Thyroid gland (tissue), 4 donors: ENCODE measurements around the gene SRGAP1.

Experiments
- POLR2A ChIP-seq, 2 donors: fragments of 450-650 bp; IDR thresholded peaks; one replicate each; pipeline ENCODE4 v1.6.1; 2017; ENCODE audit warnings: antibody characterized with exemption in 2 of 2, mild to moderate bottlenecking in 2 of 2, moderate library complexity in 1 of 2
- TF ChIP-seq, protein P1 (sequence below), 6 experiments: fragments of 200-600 bp in 3 of 6; fragments of 450-650 bp in 3 of 6; sonication (generic) in 3 of 6; IDR thresholded peaks; one replicate each; pipeline ENCODE4 v1.5.1; 2016 to 2019; ENCODE audit warnings: antibody characterized with exemption in 6 of 6, mild to moderate bottlenecking in 2 of 6, inconsistent platforms in 1 of 6, moderate library complexity in 1 of 6

DNA sequence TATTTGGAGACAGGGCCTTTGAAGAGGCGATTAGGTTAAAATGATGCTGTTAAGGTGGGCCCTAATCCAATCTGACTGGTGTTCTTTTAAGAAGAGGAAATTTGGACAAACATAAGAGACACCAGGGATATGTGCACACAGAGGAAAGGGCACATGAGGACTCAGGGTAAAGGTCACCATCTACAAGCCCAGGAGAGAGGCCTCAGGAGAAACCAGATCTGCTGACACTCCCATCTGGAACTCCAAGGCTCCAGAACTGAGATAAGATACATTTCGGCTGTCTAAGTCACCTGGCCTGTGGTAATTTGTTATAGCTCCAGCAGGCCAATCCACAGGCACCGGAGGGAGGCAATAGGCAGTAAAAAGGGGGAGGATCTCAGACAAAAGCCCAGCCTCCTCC is 329.0 kb downstream of the SRGAP1 start:
- TF ChIP-seq, protein P1, sequence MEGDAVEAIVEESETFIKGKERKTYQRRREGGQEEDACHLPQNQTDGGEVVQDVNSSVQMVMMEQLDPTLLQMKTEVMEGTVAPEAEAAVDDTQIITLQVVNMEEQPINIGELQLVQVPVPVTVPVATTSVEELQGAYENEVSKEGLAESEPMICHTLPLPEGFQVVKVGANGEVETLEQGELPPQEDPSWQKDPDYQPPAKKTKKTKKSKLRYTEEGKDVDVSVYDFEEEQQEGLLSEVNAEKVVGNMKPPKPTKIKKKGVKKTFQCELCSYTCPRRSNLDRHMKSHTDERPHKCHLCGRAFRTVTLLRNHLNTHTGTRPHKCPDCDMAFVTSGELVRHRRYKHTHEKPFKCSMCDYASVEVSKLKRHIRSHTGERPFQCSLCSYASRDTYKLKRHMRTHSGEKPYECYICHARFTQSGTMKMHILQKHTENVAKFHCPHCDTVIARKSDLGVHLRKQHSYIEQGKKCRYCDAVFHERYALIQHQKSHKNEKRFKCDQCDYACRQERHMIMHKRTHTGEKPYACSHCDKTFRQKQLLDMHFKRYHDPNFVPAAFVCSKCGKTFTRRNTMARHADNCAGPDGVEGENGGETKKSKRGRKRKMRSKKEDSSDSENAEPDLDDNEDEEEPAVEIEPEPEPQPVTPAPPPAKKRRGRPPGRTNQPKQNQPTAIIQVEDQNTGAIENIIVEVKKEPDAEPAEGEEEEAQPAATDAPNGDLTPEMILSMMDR (IDR thresholded peaks at IDR 0.05): no peak
- no peak for TF ChIP-seq POLR2A (IDR thresholded peaks at IDR 0.05)
